ENCODE results near the gene FOXN1. TPM values are rescaled to one million over a fixed set of nuclear protein-coding genes. Genes with fewer than 3 reads are reported as not detected.

FOXN1 gene
- total and polyA plus RNA-seq, 2 of the 4 experiments (the other 2 are of a cell fraction), result not detected

DNA sequence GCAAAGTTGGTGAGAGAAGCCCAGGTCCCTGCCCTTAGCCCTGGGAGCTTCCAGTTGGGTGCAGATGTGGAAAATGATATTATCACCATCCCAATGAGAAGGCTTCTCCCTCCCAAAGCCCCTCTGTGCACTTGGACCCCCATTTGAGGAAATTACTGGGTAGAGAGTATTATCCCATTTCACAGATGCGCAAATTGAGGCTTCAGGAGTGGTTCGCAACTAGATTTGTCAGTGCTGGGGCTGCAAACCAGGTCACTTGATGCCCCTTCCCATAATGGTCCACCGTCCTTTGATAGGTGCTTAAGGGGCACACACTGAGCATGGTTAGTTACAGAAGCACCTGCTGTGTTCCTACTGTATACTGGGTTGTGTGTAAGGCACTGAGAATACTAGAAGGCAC is 14.3 kb upstream of the FOXN1 start:
- no peak overlapping the region for H3K56ac ChIP-seq (ENCODE audit: extremely low read depth, insufficient read depth, low read length)
- no peak overlapping the region for H3K27ac ChIP-seq (ENCODE audit: insufficient read depth, low read length)
- no peak overlapping the region for H2BK5ac ChIP-seq (ENCODE audit: low read depth, low read length, poor library complexity, severe bottlenecking)
- H3K36me3 ChIP-seq (ENCODE audit: control insufficient read depth, insufficient read depth, low read length), result no peaks in the 10 kb centered on the region
- TF ChIP-seq, protein P1, sequence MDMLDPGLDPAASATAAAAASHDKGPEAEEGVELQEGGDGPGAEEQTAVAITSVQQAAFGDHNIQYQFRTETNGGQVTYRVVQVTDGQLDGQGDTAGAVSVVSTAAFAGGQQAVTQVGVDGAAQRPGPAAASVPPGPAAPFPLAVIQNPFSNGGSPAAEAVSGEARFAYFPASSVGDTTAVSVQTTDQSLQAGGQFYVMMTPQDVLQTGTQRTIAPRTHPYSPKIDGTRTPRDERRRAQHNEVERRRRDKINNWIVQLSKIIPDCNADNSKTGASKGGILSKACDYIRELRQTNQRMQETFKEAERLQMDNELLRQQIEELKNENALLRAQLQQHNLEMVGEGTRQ (IDR thresholded peaks at IDR 0.05; ENCODE audit: low read depth, low read length), result no peak
- no peak for TF ChIP-seq NFE2L2 (IDR thresholded peaks at IDR 0.05; ENCODE audit: low read depth, low read length)
- TF ChIP-seq SMC3 (IDR thresholded peaks at IDR 0.05; ENCODE audit: low read depth, low read length), result no peak
- no peak for TF ChIP-seq RAD21 (IDR thresholded peaks at IDR 0.05; ENCODE audit: low read length)
- TF ChIP-seq, protein P2, sequence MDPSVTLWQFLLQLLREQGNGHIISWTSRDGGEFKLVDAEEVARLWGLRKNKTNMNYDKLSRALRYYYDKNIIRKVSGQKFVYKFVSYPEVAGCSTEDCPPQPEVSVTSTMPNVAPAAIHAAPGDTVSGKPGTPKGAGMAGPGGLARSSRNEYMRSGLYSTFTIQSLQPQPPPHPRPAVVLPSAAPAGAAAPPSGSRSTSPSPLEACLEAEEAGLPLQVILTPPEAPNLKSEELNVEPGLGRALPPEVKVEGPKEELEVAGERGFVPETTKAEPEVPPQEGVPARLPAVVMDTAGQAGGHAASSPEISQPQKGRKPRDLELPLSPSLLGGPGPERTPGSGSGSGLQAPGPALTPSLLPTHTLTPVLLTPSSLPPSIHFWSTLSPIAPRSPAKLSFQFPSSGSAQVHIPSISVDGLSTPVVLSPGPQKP (IDR thresholded peaks at IDR 0.05; ENCODE audit: borderline replicate concordance, low read depth, low read length), result no peak
- TF ChIP-seq MAZ (IDR thresholded peaks at IDR 0.05; ENCODE audit: borderline replicate concordance, low read depth, low read length), result no peak
- TF ChIP-seq MAFK (IDR thresholded peaks at IDR 0.05; ENCODE audit: low read depth, low read length), result no peak
- TF ChIP-seq MXI1 (IDR thresholded peaks at IDR 0.05; ENCODE audit: borderline replicate concordance, low read depth, low read length), result no peak
- TF ChIP-seq CEBPB (IDR thresholded peaks at IDR 0.05; ENCODE audit: low read depth, low read length), result no peak
- TF ChIP-seq RFX5 (IDR thresholded peaks at IDR 0.05; ENCODE audit: low read depth, low read length), result no peak
- TF ChIP-seq BHLHE40 (IDR thresholded peaks at IDR 0.05; ENCODE audit: low read depth, low read length), result no peak
- no peak for TF ChIP-seq POLR2A (IDR thresholded peaks at IDR 0.05; ENCODE audit: low read depth, low read length)
- no peak for TF ChIP-seq RCOR1 (IDR thresholded peaks at IDR 0.05; ENCODE audit: insufficient replicate concordance, low read length)
- TF ChIP-seq FOS (IDR thresholded peaks at IDR 0.05; ENCODE audit: low read depth, low read length), result no peak
- no peak for DNase-seq
- no peak overlapping the region for H2BK15ac ChIP-seq (ENCODE audit: low read depth, low read length)
- H3K4me1 ChIP-seq (ENCODE audit: control insufficient read depth, insufficient read depth, low read length), result peaks cover 6% of the 10 kb centered on the region; the same call in 1 of the 2 replicates
- H3K18ac ChIP-seq (ENCODE audit: low read depth, low read length), result no peak overlapping the region
- H2BK120ac ChIP-seq (ENCODE audit: low read depth, low read length), result no peak overlapping the region
- peaks cover 22% of the 10 kb centered on the region for H3K27me3 ChIP-seq (ENCODE audit: control insufficient read depth, insufficient read depth, low read length)
- H3K9ac ChIP-seq (ENCODE audit: low read depth, low read length), result no peak overlapping the region
- no peak overlapping the region for H3K4me2 ChIP-seq (ENCODE audit: low read depth, low read length)
- H3K14ac ChIP-seq (replicated peaks; ENCODE audit: low read depth, low read length), result no peak overlapping the region
- no peak overlapping the region for H2AK9ac ChIP-seq (replicated peaks; ENCODE audit: low read depth, low read length, poor library complexity)
- no peak overlapping the region for H2BK20ac ChIP-seq (ENCODE audit: low read depth, low read length)
- H3K4ac ChIP-seq (ENCODE audit: low read depth, low read length), result no peak overlapping the region
- H4K91ac ChIP-seq (ENCODE audit: insufficient read depth, low read depth, low read length), result no peak overlapping the region
- no peak overlapping the region for H2AK5ac ChIP-seq (ENCODE audit: low read depth, low read length)
- BruUV-seq (replicated peaks), result no TSS peak
- dilution Hi-C loops (cut with HindIII; ENCODE audit: low sequenced_read_pairs, unreplicated experiment), result no loop called here
- CTCF ChIA-PET, result no interaction called here
- POLR2A ChIA-PET (ENCODE audit: unreplicated experiment), result no interaction called here
- H4K20me1 ChIP-seq (ENCODE audit: insufficient read depth, low read length), result 0 out of 2 replicates have a peak, but pooled peaks cover 5% of the 10 kb centered on the region
- in situ Hi-C loops (cut with MboI; ENCODE audit: low sequenced_read_pairs), result loop anchor here (10.0 kb wide), 1 partner anchor 123 kb away; the partner anchor contains the start of gene RSKR
- H3K9me3 ChIP-seq (ENCODE audit: control insufficient read depth, insufficient read depth, low read length), result no peaks in the 10 kb centered on the region
- 83% methylated on average over 1 of the region's 3 CpGs; no CpG with 5 or more reads in 1 of the 2 experiments for WGBS, 2 experiments (ENCODE audit: extremely low coverage in 2 of 2, insufficient read length in 1 of 2)
- H3K79me1 ChIP-seq (ENCODE audit: low read depth in 1 of 2, low read length in 2 of 2), result no peaks in the 10 kb centered on the region
- no peak overlapping the region for H2AFZ ChIP-seq (replicated peaks; ENCODE audit: low read length, poor library complexity)
- intact Hi-C loops (cut with micrococcal nuclease), result no loop called here
- H4K8ac ChIP-seq (ENCODE audit: low read depth in 2 of 2, low read length in 2 of 2), result no peak overlapping the region
- ATAC-seq (ENCODE audit: low read depth), result no peak
- no peak overlapping the region for H3K23ac ChIP-seq (ENCODE audit: low read depth, low read length)
- no peaks in the 10 kb centered on the region for H3K9me1 ChIP-seq (ENCODE audit: insufficient read depth, low read length)
- no peak overlapping the region for H4K5ac ChIP-seq (ENCODE audit: low read depth, low read length)
- no peak overlapping the region for H3K4me3 ChIP-seq (ENCODE audit: insufficient read depth, low read depth, low read length)
